ENCODE data around the gene DIPK2B.

Gene DIPK2B, protein sequence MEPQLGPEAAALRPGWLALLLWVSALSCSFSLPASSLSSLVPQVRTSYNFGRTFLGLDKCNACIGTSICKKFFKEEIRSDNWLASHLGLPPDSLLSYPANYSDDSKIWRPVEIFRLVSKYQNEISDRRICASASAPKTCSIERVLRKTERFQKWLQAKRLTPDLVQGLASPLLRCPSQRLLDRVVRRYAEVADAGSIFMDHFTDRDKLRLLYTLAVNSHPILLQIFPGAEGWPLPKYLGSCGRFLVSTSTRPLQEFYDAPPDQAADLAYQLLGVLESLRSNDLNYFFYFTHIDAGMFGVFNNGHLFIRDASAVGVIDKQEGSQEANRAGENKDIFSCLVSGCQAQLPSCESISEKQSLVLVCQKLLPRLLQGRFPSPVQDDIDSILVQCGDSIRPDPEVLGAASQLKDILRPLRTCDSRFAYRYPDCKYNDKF

DNA sequence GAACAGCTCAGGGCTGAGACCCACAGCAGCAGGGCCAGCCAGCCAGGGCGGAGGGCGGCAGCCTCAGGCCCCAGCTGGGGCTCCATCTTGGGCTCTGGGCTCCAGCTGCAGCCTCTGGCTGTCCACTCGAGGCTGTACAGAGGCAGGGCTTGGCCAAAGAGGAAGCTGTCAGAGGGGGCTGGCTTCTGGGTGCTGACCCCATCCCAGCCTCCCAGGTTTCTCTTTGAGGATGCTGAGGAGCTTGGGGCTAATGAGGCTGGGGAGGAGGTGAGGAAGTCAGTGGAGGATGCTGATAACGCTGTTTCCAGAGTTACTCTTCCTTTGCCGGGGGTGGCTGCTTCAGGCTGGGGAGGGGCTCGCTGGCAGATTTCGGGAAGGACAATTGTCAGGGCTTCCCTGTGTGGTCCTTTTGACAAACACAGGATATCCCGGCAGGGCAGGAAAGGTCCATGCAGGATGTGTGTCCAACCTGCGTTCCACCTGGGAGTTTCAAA is at the start of gene DIPK2B:
Gene DIPK2B (minus strand): TSS at position 136 of the 494 bp plus-strand sequence. CDS start 50 bp downstream, at position 86.
- in situ Hi-C loops (cut with MboI; ENCODE audit: low sequenced_read_pairs): no loop called here

DNA sequence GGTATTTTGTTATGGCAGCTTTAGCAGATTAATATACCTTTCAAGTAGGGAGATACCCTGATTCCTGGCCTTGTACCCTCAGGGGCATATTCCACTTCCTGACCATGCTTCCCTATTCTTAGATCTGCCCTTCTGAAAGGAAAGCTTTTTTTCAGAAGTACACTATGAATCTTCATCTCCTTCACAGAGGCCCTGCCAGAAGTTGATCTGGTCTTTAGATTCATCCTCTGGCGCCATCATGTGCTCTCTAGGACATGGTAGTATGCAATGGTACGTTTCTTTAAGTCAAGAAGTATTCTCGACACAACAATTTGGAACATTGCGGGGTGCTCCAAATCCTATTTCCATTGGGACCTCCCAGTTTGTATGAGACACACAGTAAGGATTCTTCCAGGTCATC is 39.6 kb upstream of the DIPK2B start:
- in situ Hi-C loops (cut with MboI; ENCODE audit: low sequenced_read_pairs): no loop called here

DNA sequence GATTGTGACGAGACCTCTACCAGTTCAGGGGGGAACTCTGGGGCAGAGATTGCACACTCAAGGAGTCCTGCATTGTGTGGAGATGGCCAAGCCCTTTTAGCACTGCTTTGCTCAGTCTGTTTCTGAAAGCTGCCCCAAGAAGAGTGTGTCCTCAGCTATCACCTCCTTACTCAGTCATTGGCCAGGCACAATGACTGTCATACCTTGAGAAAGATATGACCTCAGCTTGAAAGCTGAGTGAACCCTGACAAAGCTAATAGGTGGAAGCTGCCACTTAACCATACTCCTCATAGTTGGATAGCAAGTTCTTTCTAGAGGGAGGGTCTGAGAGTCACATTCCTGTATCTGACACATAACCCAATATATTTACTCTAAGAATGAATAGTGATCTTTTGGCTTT is 37.8 kb upstream of the DIPK2B start:
- in situ Hi-C loops (cut with MboI; ENCODE audit: low sequenced_read_pairs): no loop called here

DNA sequence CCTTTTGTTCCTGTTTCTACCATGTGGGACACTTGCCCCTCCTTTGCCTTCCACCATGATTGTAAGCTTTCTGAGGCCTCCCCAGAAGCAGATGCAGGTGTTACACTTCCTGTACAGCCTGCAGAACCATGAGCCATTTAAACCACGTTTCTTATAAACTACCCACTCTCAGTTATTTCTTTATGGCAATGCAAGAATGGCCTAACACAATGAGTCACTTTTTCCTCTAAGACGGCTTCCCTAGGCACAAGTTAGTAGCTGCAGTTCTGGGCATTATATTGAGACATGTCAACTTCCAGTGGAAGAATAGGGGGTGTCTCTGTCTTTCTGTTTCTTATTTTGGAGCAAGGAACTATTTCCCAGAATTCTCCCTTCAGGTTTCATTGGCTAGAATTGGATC is 32.9 kb upstream of the DIPK2B start:
- in situ Hi-C loops (cut with MboI; ENCODE audit: low sequenced_read_pairs): no loop called here

DNA sequence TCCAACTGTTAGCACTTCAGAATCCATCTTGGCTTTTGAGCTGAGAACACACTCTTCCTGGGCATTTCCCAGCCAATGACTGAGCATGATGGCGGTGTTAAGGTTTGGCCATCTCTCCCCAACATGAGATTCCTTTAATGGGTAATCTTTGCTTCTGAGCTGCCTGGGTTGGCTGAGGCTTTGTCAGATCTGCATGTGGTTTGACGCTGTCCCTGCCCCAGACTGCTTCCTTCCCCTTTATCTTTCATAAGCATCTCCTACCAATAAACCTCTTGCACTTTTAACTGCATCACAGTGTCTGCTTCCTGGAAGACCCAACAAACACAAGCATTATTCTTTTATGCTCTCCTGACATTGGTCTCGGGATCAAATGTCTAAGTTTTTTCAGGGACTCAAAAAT is 31.5 kb upstream of the DIPK2B start:
- in situ Hi-C loops (cut with MboI; ENCODE audit: low sequenced_read_pairs): no loop called here

DNA sequence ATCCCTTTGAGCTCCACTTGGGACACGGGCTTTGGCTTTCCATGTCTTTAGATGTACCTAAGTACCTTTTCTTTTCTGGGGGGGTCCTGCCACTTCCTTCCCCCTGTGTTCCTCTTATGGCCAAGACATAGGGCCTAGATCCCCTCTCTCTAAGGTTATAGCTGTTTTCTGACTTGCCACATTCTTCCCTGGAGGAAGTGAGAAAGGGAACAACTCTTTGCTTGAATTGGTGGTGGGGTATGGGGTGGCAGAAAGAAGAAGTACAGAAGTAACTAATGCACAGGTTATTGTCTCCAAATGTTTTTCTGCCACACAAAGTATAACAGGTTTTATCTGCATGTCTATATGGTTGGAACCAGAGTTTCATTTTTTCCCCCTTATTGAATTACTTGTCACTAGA is 29.7 kb upstream of the DIPK2B start:
- in situ Hi-C loops (cut with MboI; ENCODE audit: low sequenced_read_pairs): no loop called here

DNA sequence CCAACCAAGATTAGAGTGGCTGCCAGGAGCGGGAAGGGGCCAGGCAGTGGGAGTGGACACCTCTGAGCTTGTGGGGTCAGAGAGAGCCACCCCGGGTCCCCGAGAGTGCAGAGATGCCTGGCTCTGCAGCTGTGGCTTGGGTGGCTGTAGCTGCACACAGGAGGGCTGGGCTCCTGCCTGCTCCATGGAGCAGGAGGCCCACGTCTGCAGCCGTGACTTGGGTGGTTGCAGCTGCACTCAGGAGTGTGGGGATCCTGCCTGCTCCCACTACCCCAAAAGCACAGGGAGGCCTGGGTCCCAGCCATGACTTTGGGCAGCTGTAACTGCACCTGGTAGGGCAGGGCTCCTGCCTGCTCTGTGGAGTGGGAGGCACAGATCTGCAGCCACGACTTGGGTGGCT is 28.7 kb upstream of the DIPK2B start:
- in situ Hi-C loops (cut with MboI; ENCODE audit: low sequenced_read_pairs): no loop called here

DNA sequence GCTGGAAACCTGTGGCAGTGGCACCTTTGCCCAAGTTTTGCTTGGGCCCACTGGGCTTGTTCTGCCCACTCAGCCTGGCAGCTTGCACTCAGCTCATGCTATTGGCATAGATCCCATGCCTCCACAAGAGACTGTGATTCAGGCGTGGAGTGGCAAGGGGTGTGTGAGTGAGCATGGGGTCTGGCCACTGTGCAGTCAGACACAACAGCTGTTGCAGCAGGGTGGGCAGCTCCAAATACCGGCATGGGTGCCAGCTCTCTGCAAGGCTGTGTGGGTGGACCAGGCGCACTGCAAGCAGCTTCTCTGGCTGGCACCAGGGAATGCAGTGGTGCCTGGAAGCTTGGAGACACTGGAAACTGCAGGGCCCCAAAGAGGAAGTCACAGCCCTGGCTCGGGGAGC is 27.4 kb upstream of the DIPK2B start:
- in situ Hi-C loops (cut with MboI; ENCODE audit: low sequenced_read_pairs): no loop called here

DNA sequence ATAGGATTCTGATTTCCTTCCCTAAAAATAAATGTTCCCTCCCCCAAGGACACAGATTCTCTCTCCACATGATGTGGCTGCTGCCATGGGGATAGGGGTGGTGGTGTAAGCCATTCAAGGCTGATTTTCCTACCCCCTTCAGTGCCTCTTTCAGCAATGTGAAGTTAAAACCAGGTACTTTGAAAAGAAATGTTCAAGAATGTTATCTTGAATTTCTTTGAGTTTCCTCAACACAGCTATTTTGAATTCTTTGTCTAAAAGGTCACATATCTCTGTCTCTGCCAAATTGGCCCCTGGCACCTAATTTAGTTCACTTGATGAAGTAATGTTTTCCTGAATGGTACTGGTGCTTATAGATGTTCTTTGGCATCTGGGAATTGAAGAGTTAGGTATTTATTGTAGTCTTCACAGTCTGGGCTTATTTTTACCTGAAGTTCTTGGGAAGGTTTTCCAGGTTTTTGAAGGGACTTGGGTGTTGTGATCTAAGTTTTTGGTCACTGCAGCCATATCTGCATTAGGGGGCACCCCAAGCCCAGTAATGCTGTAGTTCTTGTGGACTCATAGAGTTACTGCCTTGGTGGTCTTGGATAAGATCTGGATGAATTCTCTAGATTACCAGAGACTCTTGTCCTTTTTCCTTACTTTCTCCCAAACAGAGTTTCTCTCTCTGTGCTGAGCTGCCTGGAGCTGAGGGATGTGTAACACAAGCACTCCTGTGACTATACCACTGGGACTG is 7.6 kb upstream of the DIPK2B start:
- in situ Hi-C loops (cut with MboI; ENCODE audit: low sequenced_read_pairs): no loop called here

DNA sequence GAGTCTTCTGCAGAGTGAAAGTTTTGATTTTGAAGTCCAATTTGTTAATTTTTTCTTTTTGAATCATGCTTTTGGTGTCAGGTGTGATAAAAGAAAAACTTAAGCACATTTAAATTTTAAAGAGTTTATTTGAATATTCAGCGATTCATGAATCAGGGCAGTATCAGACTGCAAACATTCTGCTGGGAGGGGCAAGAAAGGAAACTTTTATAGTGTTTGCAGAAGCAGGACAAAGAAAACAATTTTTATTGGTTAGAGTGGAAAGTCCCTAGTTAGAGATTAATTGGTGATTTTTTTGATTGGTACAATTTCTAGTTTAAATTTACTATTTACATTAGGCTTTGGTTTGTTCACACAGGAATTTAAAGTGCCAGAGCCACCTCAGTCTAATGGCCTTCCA is 1.5 kb upstream of the DIPK2B start:
- in situ Hi-C loops (cut with MboI; ENCODE audit: low sequenced_read_pairs): no loop called here

DNA sequence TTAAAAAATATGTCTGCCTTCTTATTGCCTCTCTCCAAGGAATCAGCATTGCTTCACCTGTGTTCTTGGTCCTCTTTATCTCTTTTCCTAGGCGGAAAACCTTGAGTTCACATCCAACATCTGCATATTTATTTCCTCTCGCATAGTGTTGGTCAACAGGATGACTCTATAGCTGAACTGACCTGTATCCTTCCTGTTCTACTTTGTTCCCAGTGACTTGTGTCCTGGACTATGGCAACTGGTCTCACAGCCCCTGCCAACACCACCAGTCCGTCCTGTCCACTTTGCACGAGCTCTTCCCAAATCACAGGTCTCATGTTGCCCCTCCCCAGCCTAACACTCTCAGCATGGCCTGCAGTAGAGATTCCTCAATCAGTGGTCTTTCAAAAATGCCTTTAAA is 2.0 kb downstream of the DIPK2B start:
- in situ Hi-C loops (cut with MboI; ENCODE audit: low sequenced_read_pairs): no loop called here

DNA sequence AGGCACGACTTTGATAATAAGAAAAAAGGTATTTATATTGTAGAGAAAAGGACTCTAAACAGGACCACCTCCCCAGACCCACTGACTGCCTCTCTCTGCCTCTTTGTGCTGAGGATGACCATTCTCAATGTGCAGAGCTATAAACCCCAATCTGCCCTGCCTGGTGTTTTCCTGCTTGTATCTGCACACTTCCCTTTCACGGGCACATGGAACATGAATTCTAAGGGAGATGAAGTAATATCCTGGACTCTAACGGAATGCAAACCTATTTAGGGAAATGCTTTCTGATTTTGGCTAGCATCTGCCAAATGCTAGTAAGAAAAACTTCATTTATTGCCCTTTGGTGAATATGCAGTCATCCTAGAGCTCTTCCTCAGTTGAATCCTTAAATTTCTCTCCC is 2.4 kb downstream of the DIPK2B start:
- in situ Hi-C loops (cut with MboI; ENCODE audit: low sequenced_read_pairs): no loop called here

DNA sequence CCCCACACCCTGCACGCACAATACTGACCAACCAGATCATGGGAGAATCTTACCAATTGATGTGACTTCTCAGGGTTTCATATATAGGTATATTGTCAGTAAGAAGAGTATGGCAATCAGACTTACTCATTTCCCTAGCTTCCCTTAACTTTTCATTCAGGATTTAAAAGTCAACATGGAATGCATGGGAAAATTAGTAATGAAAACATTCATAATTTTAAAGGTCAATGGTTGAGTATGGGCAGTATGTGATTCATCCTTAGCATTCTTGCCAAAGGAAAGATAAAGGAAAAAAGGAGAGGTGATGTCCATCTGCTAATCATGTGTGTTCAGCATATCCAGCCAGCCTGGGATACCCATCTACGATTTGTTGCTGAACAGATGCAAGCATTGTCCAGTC is 4.0 kb downstream of the DIPK2B start:
- in situ Hi-C loops (cut with MboI; ENCODE audit: low sequenced_read_pairs): no loop called here

DNA sequence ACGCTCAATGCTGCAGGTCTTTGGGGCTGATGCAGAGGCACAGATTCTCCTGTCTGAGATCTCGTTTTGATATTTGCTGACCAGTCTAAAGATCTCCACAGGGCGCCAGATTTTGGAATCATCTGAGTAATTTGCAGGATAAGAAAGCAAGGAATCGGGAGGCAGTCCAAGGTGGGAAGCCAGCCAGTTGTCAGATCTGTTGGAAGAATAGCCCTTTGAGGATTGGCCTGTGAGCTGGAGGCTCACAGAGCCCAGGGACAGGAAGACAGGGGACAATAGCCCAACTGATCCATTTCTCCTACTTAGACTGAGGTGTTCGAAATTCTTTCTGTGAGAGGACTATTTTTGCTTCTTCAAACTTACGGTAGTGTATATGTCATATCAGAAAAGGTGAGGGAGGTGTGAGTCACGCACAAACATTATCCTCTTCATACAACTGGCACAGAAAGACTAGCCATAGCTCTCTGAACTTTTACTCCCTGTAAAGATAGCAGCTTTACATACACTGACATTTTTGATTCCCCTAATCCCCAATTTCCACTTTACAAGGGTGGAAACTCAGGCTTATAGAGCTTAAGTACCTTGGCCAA is 8.8 kb downstream of the DIPK2B start:
- in situ Hi-C loops (cut with MboI; ENCODE audit: low sequenced_read_pairs): no loop called here

DNA sequence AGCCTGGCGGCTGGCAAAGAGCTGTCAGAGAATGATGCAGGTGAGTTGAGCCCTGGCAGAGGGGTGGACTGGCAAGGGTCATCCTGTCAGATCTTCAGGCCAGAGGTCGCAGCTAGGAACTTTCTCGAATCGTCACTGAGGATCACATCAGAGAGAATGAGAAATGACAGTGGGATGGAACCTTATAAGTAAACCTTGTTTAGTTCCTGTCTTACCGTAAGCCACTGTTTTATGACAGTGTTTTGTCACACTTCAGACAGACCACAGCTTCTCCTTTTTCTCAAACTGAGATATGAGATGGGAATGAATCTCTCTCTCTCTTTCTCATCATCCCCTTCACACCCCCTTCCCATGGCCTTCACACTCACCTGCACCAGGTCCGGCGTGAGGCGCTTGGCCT is 9.3 kb downstream of the DIPK2B start:
- in situ Hi-C loops (cut with MboI; ENCODE audit: low sequenced_read_pairs): no loop called here

DNA sequence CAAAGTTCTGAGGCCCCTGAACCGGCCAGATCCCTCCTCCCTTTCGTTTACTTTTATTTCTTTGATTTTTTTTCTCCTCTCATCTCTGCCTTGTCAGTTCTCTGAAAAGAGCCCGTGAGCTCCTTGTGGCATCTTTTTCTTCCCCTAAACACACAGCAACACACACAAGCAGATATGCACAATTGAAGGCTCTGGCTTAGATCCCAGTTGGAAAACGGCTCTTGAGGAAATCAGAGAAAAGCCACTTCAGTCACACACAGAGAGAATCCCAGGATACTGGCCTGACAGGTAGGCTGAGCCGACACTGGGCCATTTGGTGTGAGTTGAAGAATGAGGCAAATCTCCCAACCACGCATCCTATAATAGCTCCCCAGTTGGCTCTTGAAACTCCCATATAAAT is 12.9 kb downstream of the DIPK2B start:
- in situ Hi-C loops (cut with MboI; ENCODE audit: low sequenced_read_pairs): no loop called here

DNA sequence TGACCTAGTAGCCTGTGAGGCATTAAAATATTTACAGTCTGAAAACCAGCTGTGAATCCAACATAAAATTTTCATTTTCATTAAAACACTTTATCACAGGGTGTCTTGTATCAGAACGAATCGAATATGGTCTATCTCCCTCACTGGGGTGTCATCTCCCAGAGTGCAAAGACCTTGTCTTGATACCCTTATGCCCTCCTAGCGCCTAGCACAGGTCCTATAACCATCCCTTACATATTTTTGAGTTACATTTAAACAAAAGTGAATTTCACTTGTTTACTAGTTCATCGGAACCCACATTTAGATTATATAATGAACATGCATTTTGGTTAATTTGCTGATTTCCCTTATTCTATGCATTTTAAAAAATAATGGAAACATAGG is 14.0 kb downstream of the DIPK2B start:
- in situ Hi-C loops (cut with MboI; ENCODE audit: low sequenced_read_pairs): no loop called here

DNA sequence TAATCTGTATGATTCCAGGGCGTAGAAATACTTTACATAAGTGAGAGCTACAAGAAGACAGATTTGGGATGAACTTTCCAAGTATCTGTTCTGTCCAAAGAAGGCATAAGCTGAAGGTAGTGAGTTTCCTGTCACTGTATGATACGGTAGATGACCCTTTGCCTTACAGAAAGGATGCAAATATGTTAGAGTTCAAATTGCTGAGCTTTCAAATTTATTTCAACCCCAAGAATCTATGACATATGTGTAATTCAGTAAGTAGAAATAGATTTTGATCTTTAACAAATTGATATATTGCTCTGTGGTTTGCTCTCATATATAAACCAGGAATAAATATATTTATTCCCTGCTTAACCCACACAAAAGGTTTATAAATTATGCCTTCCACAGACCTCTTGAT is 16.5 kb downstream of the DIPK2B start:
- in situ Hi-C loops (cut with MboI; ENCODE audit: low sequenced_read_pairs): no loop called here

DNA sequence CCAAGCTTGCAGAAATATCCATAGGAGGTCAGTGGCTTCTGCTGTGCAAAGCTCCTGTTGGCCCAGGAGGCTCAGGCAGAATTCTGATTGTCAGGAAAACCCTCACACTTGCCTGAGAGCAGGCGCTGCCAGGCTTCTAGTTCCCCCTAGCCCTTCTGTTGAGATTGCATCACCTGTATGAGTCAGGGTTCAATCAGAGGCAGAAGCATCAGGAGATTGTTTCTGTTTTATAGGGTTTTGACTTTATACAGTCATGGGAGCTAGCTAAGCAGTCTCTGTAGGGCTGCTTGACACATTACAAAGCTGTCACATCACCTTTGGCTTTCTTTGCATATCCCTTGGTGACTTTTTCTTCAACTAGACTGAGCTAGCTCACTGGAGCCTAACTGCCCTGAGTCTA is 27.8 kb downstream of the DIPK2B start:
- in situ Hi-C loops (cut with MboI; ENCODE audit: low sequenced_read_pairs): no loop called here

DNA sequence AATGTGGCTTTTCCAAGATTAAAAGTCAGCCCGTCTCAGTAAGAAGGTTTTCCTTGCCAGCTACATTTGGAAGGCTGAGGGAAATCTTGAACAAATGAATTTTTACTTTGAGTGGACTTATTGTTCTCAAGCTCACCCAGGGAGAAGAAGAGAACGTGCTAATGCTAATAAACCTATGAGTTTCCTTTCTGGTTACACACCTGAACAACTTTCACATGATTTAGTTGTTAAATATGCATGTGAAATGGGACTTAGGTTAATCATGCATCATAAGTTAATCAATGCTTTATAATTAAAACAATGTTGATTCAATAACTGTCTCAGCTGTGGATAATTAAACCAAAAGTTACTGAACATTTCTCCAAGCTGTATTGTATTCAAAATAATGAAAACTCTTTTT is 33.9 kb downstream of the DIPK2B start:
- in situ Hi-C loops (cut with MboI; ENCODE audit: low sequenced_read_pairs): no loop called here

DNA sequence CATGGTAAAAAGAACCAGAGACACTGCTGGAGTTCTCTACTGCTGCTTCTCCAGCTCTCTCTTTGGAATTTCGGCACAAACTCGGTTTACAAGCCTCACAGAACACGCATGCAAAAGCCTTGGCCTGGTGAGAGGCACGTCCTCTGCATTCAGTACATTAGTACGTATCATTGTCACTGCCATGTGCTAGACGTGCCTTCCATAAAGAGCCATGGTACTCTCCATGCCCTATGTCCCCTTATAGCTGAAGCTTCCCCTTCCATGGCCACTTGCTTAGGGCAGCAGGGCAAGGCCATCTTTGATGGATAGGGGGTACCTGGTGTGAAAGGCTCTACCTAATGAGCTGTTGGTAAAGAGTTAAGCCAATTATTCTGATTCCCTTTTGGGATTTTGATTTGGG is 35.0 kb downstream of the DIPK2B start:
- in situ Hi-C loops (cut with MboI; ENCODE audit: low sequenced_read_pairs): no loop called here

DNA sequence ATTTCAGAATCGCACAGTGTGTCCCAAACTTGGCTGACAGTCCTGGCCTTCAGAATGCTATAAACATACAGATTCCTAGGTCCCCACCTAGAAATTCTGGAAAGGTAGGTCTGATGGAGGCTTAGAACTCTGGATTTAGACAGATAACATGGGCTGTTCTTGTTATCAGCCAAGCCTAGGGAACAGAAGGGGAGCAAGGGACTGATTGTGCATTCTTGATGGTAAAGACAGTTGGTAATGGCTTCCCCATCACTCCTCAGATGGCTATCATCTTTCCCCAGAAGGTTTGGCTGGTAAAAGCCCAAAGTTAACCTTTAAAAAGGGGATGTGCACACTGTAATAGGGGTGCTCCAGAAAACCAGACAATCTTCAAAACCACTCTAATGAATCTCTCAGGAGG is 35.7 kb downstream of the DIPK2B start:
- in situ Hi-C loops (cut with MboI; ENCODE audit: low sequenced_read_pairs): no loop called here

Data from HL-60/S4 treated with retinoic acid at 250 ng/mL for 4 days and 3 days (cell line).